ENCODE results near the gene TNNC2.
A peak's percentile ranks its signal among the peaks of the same experiment; 100 is the strongest.
"Not testable (repeated sequence)": the region's sequence is repeated elsewhere in the genome, so short reads cannot be mapped to it uniquely, and the experiment has no call there.

The TNNC2 gene

GRCh38 chr20:45835825-45836224 lies 8.7 kb upstream of the TNNC2 start:
- FAIRE-seq: no peak
- TF ChIP-seq PAX5 (IDR thresholded peaks at IDR 0.05; ENCODE audit: insufficient read depth, low read length, severe bottlenecking) (no peak), TAF1 (IDR thresholded peaks at IDR 0.05; ENCODE audit: low read depth, low read length) (no peak), SPI1 (IDR thresholded peaks at IDR 0.05; ENCODE audit: low read depth, low read length) (no peak), POU2F2 (IDR thresholded peaks at IDR 0.05; ENCODE audit: low read depth, low read length) (no peak), POLR2AphosphoS5 (IDR thresholded peaks at IDR 0.05; ENCODE audit: low read depth, low read length) (no peak), POLR2A (IDR thresholded peaks at IDR 0.05; ENCODE audit: low read depth, low read length) (no peak)
- no peak for DNase-seq (ENCODE audit: insufficient read length, low spot score)

- TF ChIP-seq POLR2AphosphoS5 (IDR thresholded peaks at IDR 0.05; ENCODE audit: low read depth, low read length) (no peak), POU2F2 (IDR thresholded peaks at IDR 0.05; ENCODE audit: low read depth, low read length) (no peak), POLR2A (IDR thresholded peaks at IDR 0.05; ENCODE audit: low read depth, low read length) (no peak)
- DNase-seq (ENCODE audit: insufficient read length, low spot score): no peak
- FAIRE-seq: no peak
These were observed 8.2 kb upstream of the TNNC2 start for GRCh38 chr20:45835329-45835765.

GRCh38 chr20:45834797-45835161 lies 7.7 kb upstream of the TNNC2 start:
- FAIRE-seq (no peak), DNase-seq (ENCODE audit: insufficient read length, low spot score) (no peak)
- no peak for TF ChIP-seq POU2F2 (IDR thresholded peaks at IDR 0.05; ENCODE audit: low read depth, low read length)
- TF ChIP-seq PAX5 (IDR thresholded peaks at IDR 0.05; ENCODE audit: insufficient read depth, low read length, severe bottlenecking): no peak
- no peak for TF ChIP-seq TAF1 (IDR thresholded peaks at IDR 0.05; ENCODE audit: low read depth, low read length)
- no peak for TF ChIP-seq POLR2A (IDR thresholded peaks at IDR 0.05; ENCODE audit: low read depth, low read length)
- no peak for TF ChIP-seq SPI1 (IDR thresholded peaks at IDR 0.05; ENCODE audit: low read depth, low read length)
- TF ChIP-seq POLR2AphosphoS5 (IDR thresholded peaks at IDR 0.05; ENCODE audit: low read depth, low read length): no peak

GRCh38 chr20:45833883-45834796 lies 7.0 kb upstream of the TNNC2 start:
- DNase-seq (ENCODE audit: insufficient read length, low spot score): peak; percentile 79
- TF ChIP-seq POLR2A (IDR thresholded peaks at IDR 0.05; ENCODE audit: low read depth, low read length) (no peak), POLR2AphosphoS5 (IDR thresholded peaks at IDR 0.05; ENCODE audit: low read depth, low read length) (no peak), POU2F2 (IDR thresholded peaks at IDR 0.05; ENCODE audit: low read depth, low read length) (no peak), TAF1 (IDR thresholded peaks at IDR 0.05; ENCODE audit: low read depth, low read length) (no peak), SPI1 (IDR thresholded peaks at IDR 0.05; ENCODE audit: low read depth, low read length) (no peak), PAX5 (IDR thresholded peaks at IDR 0.05; ENCODE audit: insufficient read depth, low read length, severe bottlenecking) (no peak)
- FAIRE-seq: no peak

- FAIRE-seq (no peak), DNase-seq (ENCODE audit: insufficient read length, low spot score) (peak; percentile 67)
- TF ChIP-seq POU2F2 (IDR thresholded peaks at IDR 0.05; ENCODE audit: low read depth, low read length) (no peak), POLR2AphosphoS5 (IDR thresholded peaks at IDR 0.05; ENCODE audit: low read depth, low read length) (no peak), TAF1 (IDR thresholded peaks at IDR 0.05; ENCODE audit: low read depth, low read length) (no peak), SPI1 (IDR thresholded peaks at IDR 0.05; ENCODE audit: low read depth, low read length) (no peak), PAX5 (IDR thresholded peaks at IDR 0.05; ENCODE audit: insufficient read depth, low read length, severe bottlenecking) (no peak), POLR2A (IDR thresholded peaks at IDR 0.05; ENCODE audit: low read depth, low read length) (no peak)
These were observed 6.1 kb upstream of the TNNC2 start, which contains the start of gene SNX21 for GRCh38 chr20:45833030-45833882. TSS of gene SNX21 (plus strand) at chr20:45833799. CDS start at chr20:45833920, 121 bp downstream.

GRCh38 chr20:45832619-45833018 lies 5.5 kb upstream of the TNNC2 start:
- TF ChIP-seq SPI1 (IDR thresholded peaks at IDR 0.05; ENCODE audit: low read depth, low read length) (no peak), PAX5 (IDR thresholded peaks at IDR 0.05; ENCODE audit: insufficient read depth, low read length, severe bottlenecking) (no peak), TAF1 (IDR thresholded peaks at IDR 0.05; ENCODE audit: low read depth, low read length) (no peak), POLR2AphosphoS5 (IDR thresholded peaks at IDR 0.05; ENCODE audit: low read depth, low read length) (no peak), POU2F2 (IDR thresholded peaks at IDR 0.05; ENCODE audit: low read depth, low read length) (no peak), POLR2A (IDR thresholded peaks at IDR 0.05; ENCODE audit: low read depth, low read length) (no peak)
- no peak for FAIRE-seq

GRCh38 chr20:45829673-45830106 lies 2.6 kb upstream of the TNNC2 start:
- FAIRE-seq; DNase-seq (ENCODE audit: insufficient read length, low spot score): not testable (repeated sequence)

More at GRCh38 chr20:45832619-45833018, 5.5 kb upstream of the TNNC2 start:
- DNase-seq (ENCODE audit: insufficient read length, low spot score): no peak

- DNase-seq (ENCODE audit: insufficient read length, low spot score) (no peak), FAIRE-seq (no peak)
- no peak for TF ChIP-seq POLR2A (IDR thresholded peaks at IDR 0.05; ENCODE audit: low read depth, low read length)
These were observed 1.5 kb upstream of the TNNC2 start for GRCh38 chr20:45828589-45828988.

GRCh38 chr20:45827712-45828111 lies 600 bp upstream of the TNNC2 start:
- DNase-seq (ENCODE audit: insufficient read length, low spot score) (no peak), FAIRE-seq (no peak)
- TF ChIP-seq SPI1 (IDR thresholded peaks at IDR 0.05; ENCODE audit: low read depth, low read length): no peak
- no peak for TF ChIP-seq PAX5 (IDR thresholded peaks at IDR 0.05; ENCODE audit: insufficient read depth, low read length, severe bottlenecking)
- TF ChIP-seq TAF1 (IDR thresholded peaks at IDR 0.05; ENCODE audit: low read depth, low read length): no peak
- TF ChIP-seq POLR2A (IDR thresholded peaks at IDR 0.05; ENCODE audit: low read depth, low read length): no peak
- no peak for TF ChIP-seq POU2F2 (IDR thresholded peaks at IDR 0.05; ENCODE audit: low read depth, low read length)
- TF ChIP-seq POLR2AphosphoS5 (IDR thresholded peaks at IDR 0.05; ENCODE audit: low read depth, low read length): no peak

All from GM12891 (cell line).